ENCODE results near the gene GALNT10.

GALNT10 gene

DNA sequence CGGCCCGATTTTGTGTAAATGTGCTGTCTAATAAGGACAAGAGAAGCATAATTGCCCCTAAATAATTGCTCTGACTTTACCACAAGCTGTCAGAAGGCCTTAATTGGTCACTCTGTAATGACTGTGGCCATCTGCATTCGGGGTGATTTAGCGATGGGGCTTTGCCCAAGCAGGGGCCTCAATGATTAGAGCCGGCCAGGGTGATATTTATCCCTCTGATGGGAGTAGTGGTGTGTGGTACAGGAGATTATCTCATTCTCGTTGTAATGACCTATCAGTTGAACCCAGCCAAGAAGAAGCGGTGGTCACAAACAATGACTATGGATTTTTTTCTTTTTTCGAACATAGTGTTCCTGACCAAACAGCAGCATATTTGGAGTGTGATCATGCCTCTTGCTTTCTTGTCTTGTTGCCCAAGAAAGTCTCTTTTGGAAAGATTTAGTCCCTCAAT is 183.2 kb downstream of the GALNT10 start:
- DNase-seq: no peak

DNA sequence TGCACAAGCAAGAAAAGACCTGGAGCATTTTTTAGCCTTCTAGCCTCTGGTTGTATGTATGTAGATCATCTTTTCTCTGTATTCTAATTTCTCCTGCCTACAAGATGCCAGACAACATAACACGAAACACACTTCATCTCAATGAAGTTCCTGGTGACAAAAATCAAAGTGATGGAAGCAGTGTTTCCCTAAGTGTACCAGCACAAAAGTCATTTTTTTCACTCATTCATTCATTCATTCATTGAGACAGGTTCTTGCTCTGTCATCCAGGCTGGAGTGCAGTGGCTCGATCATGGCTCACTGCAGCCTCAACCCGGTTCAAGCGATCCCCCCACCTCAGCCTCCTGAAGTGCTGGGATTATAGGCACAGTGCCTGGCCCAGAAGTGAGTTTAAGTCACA is 183.7 kb downstream of the GALNT10 start:
- no peak for DNase-seq

DNA sequence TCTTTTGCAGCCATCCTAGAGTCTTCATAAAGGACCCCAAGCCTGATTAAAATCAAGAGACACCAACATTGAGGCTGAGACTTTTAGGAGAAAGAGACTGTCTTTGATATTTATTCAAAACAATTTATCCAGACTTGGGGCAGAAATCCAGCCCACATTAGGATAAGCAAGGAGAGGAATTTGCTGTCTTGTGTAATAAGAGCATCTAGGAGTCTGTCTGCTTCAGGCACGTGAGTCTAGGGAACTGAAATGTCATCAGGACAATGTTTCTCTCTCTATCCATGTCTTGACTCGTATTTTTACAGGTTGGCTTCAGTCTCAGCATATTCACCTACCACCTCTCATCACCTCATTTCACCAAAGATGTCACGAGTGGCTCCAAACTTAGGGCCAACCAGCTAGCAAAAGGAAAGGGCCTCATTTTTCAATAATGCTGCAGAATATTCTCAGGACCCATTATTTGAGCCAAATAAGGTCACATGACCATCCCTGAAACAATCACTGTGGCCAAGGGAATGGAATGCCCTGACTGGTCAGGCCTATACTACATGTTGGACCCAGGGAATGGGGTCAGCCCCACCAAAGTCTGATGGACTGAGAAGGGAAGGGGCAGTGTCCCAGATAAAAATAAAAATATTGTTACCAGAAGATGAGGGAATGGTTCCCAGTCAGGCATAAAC is 184.9 kb downstream of the GALNT10 start:
- DNase-seq: no peak

DNA sequence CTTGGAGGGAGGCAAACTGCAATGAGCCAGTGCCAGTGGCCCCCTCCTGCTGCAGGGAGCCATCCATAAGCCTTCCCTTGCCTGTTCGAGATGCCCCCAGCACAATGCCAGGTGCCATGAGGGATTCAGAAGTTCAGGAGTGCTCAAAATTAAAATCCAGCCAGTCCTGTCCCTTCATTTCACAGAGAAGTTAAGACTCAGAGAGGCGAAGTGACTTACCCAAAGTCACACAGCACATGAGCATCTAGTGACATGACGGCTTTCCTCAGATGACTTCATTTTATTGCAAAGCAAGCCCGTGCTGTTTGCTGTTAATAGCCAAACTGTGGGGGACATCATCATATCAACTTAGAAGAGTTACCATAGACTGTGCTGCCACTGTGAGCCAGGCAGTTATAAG is 185.9 kb downstream of the GALNT10 start:
- no peak for DNase-seq

DNA sequence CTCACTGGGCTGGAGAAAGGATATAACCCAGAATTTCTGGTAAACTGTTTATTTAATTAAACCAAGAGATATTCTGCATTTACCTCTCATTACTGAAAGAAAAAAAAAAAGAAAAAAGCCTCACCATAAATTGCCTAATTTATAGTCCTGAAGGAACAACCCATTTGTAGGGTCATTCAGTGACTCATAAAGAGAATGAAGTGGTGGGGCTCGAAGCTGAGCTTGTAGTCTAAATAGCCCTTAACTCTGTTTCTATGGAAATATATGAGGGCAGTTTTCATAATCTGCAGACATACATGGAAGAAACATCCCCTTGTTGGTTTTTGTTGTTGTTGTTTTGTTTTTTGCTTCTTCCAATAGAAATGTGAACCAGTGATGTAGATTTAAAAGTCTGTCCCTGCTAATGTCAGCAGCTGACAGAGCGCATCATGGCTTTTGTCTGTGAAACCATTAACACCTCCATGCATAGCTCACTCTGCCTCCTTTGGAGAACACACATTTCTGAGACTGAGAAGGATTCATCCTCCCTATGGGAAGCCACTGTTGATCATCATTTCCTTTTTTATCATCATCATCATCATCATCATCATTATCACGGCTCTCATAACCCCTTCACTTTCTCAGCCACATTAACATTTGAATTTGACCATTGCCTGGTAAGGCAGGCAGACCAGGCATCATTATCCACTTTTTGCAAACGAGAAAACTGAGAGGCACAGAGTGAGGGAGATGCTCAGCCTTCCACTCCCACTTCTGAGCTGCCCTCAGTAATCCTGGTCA is 187.4 kb downstream of the GALNT10 start:
- no peak for DNase-seq

DNA sequence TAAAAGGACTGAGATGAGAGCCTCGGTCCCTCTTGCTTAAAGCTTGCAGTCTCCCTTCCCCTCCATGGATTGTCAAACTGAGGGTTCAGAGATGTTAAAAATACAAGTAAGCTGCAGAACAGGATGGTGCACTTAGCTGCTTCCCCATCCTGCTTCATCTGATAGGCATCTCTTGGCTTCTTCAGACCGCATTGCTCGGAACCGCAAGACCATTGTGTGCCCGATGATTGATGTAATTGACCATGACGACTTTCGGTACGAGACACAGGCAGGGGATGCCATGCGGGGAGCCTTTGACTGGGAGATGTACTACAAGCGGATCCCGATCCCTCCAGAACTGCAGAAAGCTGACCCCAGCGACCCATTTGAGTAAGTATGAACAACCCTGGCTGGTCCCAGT is 189.7 kb downstream of the GALNT10 start:
- no peak for DNase-seq

DNA sequence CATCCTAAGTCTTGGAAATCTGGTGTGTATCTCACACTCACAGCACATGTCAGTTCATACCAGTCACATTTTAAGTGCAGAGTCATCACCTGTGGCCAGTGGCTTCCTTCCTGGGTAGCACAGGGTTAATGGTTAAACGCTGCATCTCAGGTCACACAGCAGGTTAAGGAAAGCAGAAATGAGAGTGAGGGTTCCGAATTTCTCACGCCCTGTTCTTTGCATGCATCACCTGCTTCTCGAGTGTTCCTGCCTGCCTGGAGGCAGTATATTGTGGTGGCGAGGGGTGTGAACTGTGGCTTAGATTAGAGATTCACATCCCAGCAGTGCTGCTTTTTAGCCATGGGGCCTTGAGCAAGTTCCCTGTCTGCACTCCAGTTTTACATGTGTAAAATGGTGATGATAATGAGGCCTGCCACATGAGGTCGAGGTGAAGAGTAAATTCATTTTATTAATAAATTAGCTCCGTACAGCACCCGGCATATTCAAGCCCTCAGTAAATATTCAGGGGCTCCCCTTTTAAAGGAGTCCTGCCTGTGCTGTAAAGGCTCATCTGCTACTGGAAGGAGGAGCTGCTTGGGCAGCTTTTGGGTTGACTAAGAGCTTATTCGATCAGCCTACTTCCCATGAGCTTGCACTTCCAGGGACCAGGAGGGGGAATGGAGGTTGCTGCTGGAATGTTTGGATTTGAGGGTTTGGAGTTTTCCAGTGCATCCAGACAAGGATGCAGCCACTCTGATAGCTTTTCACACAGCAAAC is 194.1 kb downstream of the GALNT10 start:
- no peak for DNase-seq

DNA sequence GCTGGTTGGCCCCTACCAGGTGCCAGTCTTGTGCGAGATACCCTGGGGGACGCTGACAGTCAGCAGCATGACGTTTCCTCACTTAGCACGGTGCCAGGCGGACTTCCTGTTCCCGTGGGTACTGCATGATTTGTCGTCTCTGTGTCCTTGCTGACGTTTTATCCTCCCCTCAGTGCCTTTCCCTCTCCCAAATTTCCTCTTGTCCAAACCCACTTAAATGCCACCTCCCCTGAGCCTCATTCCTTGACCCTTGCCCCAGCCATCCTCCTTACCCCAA is 194.6 kb downstream of the GALNT10 start:
- peak in 9 of 56 donors; percentile 5 to 30 (median 13) for DNase-seq

DNA sequence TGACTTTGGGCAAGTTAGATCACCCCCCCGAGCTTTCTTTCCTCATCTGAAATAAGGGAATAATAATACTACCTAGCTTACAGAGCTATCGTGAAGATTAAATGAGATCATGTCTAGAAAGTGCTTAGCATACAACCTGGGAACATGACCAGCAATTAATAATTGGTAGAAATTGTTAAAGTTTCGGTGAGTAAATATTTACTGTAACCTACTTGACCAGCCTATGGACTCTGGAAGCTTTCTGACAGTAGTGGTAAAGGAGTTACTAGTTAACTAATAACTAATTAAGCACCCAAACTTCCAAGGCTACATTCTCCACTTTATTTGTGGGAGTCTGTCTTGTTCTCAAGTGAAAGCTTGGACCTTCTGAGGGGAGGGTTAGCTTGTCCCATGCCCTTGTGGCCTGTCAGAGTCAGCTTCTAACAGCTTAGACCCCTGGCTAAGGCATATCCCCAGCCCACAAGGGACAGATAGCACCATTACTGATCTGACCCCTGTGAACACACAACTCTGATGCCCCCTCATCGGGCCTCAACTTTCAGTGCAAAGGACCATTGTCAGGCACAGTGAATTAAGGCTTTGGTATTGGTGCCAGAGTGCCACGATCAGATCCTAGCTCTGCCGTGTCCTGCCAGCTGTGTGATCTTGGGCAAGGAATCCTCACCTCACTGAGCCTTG is 196.6 kb downstream of the GALNT10 start:
- no peak for DNase-seq

DNA sequence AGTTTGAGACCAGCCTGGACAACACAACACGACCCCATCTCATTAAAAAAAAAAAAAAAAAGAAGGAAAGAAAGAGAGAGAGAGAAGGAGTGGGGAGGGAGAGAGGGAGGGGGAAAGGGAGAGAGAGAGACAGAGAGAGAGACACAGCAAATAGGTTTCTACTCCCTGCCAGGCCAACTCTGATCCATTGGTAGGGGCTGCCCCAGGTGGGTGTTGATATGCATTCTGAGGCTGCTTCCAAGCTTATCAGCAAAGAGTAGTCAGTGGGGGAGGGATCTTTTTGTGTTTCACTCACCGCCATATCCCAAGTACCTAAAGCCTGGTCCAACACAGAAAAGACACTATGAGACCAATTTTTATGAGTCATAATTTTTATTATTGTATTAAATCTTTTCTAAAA is 198.3 kb downstream of the GALNT10 start:
- DNase-seq: no peak

DNA sequence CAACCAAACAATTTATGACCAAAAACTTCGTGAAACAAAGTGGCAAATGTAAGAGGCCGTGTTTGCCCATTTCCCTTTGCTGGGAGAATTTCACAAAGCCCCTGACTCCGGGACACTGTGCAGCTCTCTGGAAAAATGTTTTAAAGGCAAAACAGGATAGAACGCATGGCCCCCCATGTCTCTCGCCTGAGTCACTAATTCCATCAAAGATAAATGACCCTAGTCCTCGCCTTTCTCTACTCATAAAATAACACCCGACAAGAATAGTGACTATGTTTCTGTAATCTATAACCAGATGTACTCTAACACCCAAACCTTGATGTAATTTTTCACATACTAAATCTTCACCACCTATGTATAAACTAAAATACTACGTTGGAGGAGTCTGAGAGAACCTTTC is 199.6 kb downstream of the GALNT10 start:
- no peak for DNase-seq

DNA sequence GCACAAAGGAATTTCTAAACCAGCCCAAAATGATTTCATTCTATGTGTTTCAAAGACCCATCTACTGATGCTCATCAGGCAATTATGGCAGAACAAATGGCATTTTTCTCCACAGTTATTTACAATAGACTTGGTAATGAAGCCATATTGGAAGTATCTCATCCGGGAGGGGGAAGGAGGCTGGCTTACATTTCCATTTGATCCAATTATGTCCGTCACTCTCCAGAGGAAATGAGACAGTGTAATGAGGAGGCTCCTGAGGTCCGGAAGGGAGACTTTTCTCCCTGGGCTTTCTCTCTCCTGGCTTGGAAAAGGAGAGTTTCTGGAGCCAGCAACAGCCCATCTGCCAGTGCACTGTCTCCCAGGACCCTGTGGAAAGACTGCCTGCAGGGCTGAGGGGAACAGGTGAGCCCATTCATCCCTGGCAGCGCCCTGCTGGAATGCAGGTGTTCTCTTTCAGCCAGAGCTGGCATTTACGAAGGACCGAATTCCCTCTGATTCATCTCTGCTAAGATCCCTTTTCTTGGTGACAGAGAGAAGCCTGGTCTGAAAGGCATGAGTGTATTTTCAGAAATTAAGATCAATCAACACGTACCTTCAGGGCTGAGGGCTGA is 200.3 kb downstream of the GALNT10 start:
- no peak for DNase-seq

DNA sequence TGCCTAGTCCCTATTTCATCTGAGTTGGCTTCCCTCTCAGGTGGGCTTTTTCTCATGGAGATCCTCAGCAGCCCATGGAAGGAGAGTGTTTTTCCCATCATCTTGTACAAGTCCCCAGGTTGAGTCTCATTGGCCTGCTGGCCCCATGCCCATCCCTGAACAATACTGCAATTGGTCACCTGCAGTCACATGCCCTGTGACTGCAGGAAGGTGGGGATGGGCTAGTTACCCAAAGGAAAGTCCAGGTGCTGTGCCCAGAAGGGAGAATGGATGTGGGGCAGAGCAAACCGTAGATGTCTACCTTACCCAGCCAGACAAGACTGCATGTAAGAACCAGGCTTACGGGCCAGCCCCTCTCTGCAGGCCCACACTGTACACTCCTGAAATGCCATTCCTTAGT is 201.3 kb downstream of the GALNT10 start:
- DNase-seq: no peak

DNA sequence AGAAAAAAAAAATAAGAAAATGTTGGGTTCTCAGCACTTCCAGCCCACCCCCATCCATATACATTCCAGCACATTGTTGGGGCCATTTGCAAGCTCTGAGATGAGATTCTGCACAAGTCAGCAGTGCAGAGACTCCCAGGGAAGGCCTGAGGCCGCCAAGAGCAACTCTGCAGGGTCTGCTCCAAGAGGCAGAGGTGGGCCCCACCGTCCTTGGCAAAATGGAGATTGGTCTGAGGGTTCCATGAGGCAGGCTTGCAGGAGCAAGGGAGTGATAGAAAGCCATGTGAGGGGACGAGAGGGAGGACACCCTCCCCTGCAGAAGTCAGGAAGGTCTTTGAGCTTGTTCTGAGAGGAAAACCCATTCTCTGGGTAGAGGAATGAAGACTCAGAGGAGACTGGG is 203.3 kb downstream of the GALNT10 start:
- no peak for DNase-seq

DNA sequence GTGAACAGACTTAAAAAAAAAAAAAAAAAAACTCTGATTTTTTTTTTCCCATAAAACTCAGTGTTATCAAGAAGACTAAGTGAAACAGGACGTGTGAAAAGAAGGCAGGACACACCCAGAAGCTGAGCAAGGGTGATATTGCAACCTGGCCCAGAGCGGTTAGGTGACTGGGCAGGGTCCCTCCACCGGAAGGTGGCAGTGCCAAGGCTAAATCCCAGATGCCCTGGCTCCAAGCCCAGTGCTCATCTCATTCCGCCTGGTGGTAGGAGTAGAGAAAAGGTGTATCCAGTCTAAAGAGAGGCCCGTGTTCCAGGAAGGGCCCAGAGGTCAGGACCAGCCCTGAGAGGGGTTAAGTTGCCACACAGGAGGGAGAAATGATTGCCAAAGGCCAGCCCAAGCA is 203.8 kb downstream of the GALNT10 start:
- DNase-seq: no peak

DNA sequence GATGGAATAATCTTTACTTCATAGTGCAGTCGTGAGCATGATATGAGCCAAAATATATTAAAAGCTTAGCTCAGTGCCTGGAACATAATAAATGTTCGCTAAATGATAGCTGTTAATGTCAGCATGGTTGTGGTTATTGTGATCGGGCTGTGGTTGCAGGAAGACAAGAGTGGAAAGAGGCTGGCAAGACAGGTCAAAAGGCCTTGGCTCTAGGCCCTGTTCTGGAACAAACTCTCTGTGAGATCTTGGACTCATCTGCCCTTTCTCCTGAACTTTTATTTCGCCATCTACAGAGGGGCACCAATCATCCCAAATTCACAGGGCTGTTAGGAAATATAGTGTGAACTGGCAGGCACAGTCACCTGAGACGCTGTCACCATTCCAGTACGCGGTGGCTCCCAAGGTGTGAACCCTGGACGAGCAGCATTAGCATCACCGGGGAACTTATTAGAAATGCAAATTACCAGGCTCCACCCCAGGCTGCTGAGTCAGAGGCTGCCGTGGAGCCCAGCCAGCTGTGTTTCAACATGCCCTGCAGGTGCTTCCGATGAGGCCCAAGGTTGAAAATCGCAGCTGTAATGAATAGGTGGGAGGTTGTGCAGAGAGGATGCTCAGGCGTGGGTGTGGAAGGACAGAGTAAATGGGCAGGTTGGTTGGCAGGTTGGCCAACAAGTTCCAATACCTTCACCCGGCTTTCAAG is 205.0 kb downstream of the GALNT10 start:
- DNase-seq: no peak

DNA sequence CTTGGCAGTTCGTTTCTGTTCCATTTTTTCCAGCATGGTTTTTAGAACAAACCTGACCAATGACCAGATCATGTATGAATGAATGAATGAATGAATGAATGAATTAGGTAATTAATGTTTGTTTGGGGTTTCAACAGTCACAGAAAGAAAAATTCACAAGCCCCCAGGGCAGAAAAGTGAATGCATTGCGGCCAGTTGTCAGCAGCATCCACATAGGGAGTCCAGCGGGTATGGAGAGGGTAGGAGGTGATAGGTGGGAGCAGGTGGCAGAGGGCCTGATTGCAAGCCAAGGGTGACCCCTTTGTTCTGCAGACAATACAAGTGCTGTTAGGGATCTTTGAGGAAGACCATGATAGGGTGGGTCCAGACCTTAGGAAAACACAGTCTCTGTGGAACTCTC is 205.6 kb downstream of the GALNT10 start:
- DNase-seq: no peak

DNA sequence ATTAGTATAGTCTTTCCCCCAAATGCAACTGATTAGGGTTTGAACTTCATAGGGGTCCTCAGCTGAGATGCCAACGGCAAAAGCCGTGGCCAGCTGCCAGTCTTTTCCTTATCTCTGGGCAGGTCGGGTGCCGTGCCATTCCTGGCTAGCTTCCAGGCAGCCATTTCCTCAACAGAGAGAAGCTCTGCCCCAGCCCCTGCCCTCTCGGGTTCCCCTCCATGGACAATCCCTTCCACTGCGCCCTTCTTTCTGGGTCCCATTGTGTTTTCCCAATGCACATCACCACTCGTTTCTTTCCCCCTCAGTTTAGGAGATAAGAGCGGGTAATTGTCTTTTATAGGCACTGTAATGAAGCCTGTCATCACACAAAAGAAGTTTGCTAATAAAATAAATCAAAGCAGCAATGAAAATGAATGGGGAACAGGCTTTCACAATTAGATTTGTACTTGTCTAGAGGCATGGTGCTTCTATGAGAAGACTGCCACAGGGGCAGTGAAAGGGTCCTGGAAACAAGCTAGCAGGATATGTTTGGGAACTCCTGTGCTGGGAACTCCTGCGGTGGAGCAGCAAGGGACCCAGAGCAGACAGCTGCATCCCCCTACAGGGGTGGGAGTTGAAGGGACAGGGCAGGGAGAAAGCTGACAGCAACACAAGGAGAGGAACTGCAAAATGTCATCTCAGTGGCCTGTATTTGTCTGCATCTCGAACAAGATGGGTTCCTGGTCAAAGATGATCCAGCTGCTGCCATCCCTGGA is 207.3 kb downstream of the GALNT10 start:
- DNase-seq: peak in 1 of 56 donors; percentile 26

DNA sequence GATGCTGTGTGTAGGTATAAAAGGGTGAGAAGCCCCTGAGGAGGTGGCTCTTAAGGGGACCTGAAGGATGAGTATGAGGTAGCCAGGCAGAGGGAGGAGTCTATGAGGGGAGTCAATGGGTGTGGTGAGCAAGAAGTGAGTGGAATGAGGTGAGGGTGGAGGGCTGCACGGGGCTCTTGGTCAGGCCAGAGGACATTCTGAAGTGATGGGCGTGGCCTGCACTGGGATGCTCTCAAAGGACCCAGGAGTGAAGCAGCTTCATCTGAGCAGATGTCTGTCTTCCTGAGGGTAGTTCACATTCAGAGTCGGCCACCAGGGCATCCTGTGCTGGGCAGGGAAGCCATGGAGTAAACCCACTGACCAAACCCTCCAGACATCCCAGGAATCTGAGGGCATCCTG is 210.1 kb downstream of the GALNT10 start:
- no peak for DNase-seq

DNA sequence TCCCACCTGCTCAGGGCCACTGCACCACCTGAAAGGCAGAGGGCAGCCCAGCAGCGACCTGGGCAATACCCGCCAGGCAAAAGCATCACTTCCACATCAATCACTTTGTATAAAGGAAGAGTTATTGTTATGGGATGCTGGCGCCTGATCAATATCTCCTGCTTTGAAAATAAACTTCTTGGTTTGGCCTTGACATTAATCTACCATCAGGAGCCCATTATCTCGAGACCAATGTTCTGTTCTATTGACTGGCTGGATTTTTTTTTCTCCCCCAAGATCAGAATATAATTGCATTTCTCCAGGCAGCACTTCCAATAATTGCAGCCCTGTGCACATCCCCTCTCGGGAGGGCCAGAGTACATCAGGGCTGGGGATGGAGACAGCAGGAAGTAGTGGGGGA is 210.8 kb downstream of the GALNT10 start:
- no peak for DNase-seq

Measured in amygdala (tissue), 56 donors.